Esophagus muscularis mucosa (tissue), 4 donors: Measurements from ENCODE around the gene LIN28A. TPM values are rescaled to one million over a fixed set of nuclear protein-coding genes. Genes with fewer than 3 reads are reported as not detected.

Experiments used
- DNase-seq: peaks from one replicate; pipeline ENCODE4 v3.0.0-alpha.2; 2017; ENCODE audit errors: extremely low spot score
- H3K27ac ChIP-seq, 4 donors: fragments of 200-600 bp; sonication (generic); replicated peaks in 1 of 4; 1 replicate in 3 of 4; 2 replicates in 1 of 4; pipeline ENCODE4 v1.5.1; 2016 to 2019; ENCODE audit warnings: mild to moderate bottlenecking in 1 of 4
- H3K27me3 ChIP-seq, 4 donors: fragments of 200-600 bp; sonication (generic); one replicate each; pipeline versions ENCODE4 v1.5.1 to v1.6.0; 2016 to 2019
- H3K36me3 ChIP-seq, 4 donors: fragments of 200-600 bp; sonication (generic); one replicate each; pipeline ENCODE4 v1.5.1; 2016 to 2019
- H3K4me1 ChIP-seq, 4 donors: fragments of 200-600 bp; sonication (generic); one replicate each; pipeline ENCODE4 v1.5.1; 2016 to 2019
- H3K4me3 ChIP-seq, 4 donors: fragments of 200-600 bp; sonication (generic); 1 replicate in 2 of 4; 2 replicates in 2 of 4; pipeline ENCODE4 v1.5.1; 2016 to 2019; ENCODE audit warnings: mild to moderate bottlenecking in 4 of 4, moderate library complexity in 1 of 4
- H3K9me3 ChIP-seq, 4 donors: fragments of 200-600 bp; sonication (generic); 1 replicate in 3 of 4; 2 replicates in 1 of 4; pipeline ENCODE4 v1.5.1; 2016 to 2019
- CTCF ChIP-seq, 3 experiments: fragments of 200-600 bp in 2 of 3; fragments of 450-650 bp in 1 of 3; sonication (generic) in 2 of 3; IDR thresholded peaks; one replicate each; pipeline ENCODE4 v1.5.1; 2017 to 2019; ENCODE audit warnings: antibody characterized with exemption in 3 of 3, mild to moderate bottlenecking in 2 of 3, moderate library complexity in 1 of 3
- EP300 ChIP-seq: sonication (generic); formaldehyde crosslinking; IDR thresholded peaks from one replicate; pipeline ENCODE4 v1.6.1; 2017; ENCODE audit warnings: antibody characterized with exemption
- POLR2A ChIP-seq: fragments of 450-650 bp; IDR thresholded peaks from one replicate; pipeline ENCODE4 v1.6.1; 2017; ENCODE audit warnings: antibody characterized with exemption, moderate library complexity, mild to moderate bottlenecking, low read depth
- POLR2AphosphoS5 ChIP-seq, 2 donors: sonication (generic); formaldehyde crosslinking; IDR thresholded peaks; one replicate each; pipeline ENCODE4 v1.6.1; 2017; ENCODE audit warnings: antibody characterized with exemption in 2 of 2
- WGBS: methylation state at CpG from one replicate; pipeline ENCODE4 v1.1.5; 2018; 5-methylcytosine and 5-hydroxymethylcytosine counted together
- intact Hi-C: fragments of 100-400 bp; cut with DNase I; formaldehyde crosslinking; loops from one replicate; pipeline ENCODE4 v1.15.1; 2023
- total RNA-seq, 4 donors: library from RNA; depleted of rRNA; stranded (reverse); fragments of >200 nt; gene quantifications; one replicate each; pipeline versions ENCODE4 v1.1.0 to v1.2.1, GENCODE V29; 2016

LIN28A gene
- total RNA-seq, 4 donors from 2014 or later = not detected

GRCh38 chr1:26364956-26365355, 45.7 kb upstream of the LIN28A start:
- H3K4me3 ChIP-seq = no peak overlapping the region
- WGBS = 48% methylated on average over 9 of the region's 9 CpGs
- DNase-seq = no peak
- peaks cover 9 to 13% (median 12%) of the 10 kb centered on the region in 4 donors for H3K4me1 ChIP-seq
- peaks cover 0 to 86% (median 20%) of the 10 kb centered on the region in 4 donors for H3K27me3 ChIP-seq
- no peak overlapping the region for H3K27ac ChIP-seq
- no peaks in the 10 kb centered on the region for H3K9me3 ChIP-seq
- no peaks in the 10 kb centered on the region for H3K36me3 ChIP-seq
- intact Hi-C loops = no loop called here
- TF ChIP-seq EP300 (no peak), CTCF (IDR thresholded peaks at IDR 0.05) (no peak), POLR2A (no peak), POLR2AphosphoS5 (IDR thresholded peaks at IDR 0.05) (no peak)

- no peaks in the 10 kb centered on the region for H3K36me3 ChIP-seq
- DNase-seq = no peak
- WGBS = 75% methylated on average over 1 of the region's 6 CpGs
- H3K4me1 ChIP-seq = peaks cover 0 to 3% (median 0%) of the 10 kb centered on the region in 4 donors
- no peak for TF ChIP-seq POLR2A
- no peak for TF ChIP-seq POLR2AphosphoS5 (IDR thresholded peaks at IDR 0.05)
- TF ChIP-seq EP300 = no peak
- TF ChIP-seq CTCF (IDR thresholded peaks at IDR 0.05) = no peak
- no peak overlapping the region for H3K27ac ChIP-seq
- intact Hi-C loops = no loop called here
- no peak overlapping the region for H3K4me3 ChIP-seq
- H3K27me3 ChIP-seq = peaks cover 0 to 71% (median 0%) of the 10 kb centered on the region in 4 donors
- H3K9me3 ChIP-seq = peaks cover 0 to 3% (median 0%) of the 10 kb centered on the region in 4 donors
These were observed 43.2 kb upstream of the LIN28A start for GRCh38 chr1:26367441-26367840.

GRCh38 chr1:26368006-26368405, 42.6 kb upstream of the LIN28A start:
- H3K4me3 ChIP-seq = no peak overlapping the region
- TF ChIP-seq POLR2A = no peak
- WGBS = 90% methylated on average over 3 of the region's 4 CpGs
- H3K27me3 ChIP-seq = peaks cover 0 to 70% (median 0%) of the 10 kb centered on the region in 4 donors
- intact Hi-C loops = no loop called here
- DNase-seq = no peak
- no peaks in the 10 kb centered on the region for H3K36me3 ChIP-seq
- H3K27ac ChIP-seq = no peak overlapping the region
- peaks cover 0 to 3% (median 0%) of the 10 kb centered on the region in 4 donors for H3K9me3 ChIP-seq
- H3K4me1 ChIP-seq = peaks cover 0 to 3% (median 0%) of the 10 kb centered on the region in 4 donors

GRCh38 chr1:26368486-26368885, 42.1 kb upstream of the LIN28A start:
- intact Hi-C loops = no loop called here
- no peak overlapping the region for H3K27ac ChIP-seq
- H3K36me3 ChIP-seq = no peaks in the 10 kb centered on the region
- H3K4me3 ChIP-seq = no peak overlapping the region
- H3K4me1 ChIP-seq = peaks cover 0 to 3% (median 0%) of the 10 kb centered on the region in 4 donors
- WGBS = 90% methylated on average over 3 of the region's 3 CpGs
- peaks cover 0 to 66% (median 0%) of the 10 kb centered on the region in 4 donors for H3K27me3 ChIP-seq
- DNase-seq = no peak
- no peak for TF ChIP-seq POLR2A
- TF ChIP-seq EP300 = no peak
- no peak for TF ChIP-seq CTCF (IDR thresholded peaks at IDR 0.05)
- TF ChIP-seq POLR2AphosphoS5 (IDR thresholded peaks at IDR 0.05) = no peak
- H3K9me3 ChIP-seq = peaks cover 0 to 3% (median 0%) of the 10 kb centered on the region in 4 donors

GRCh38 chr1:26370591-26371382, 39.8 kb upstream of the LIN28A start:
- intact Hi-C loops = no loop called here
- TF ChIP-seq POLR2A (no peak), CTCF (IDR thresholded peaks at IDR 0.05) (no peak), EP300 (no peak), POLR2AphosphoS5 (IDR thresholded peaks at IDR 0.05) (no peak)
- peaks cover 0 to 3% (median 0%) of the 10 kb centered on the region in 4 donors for H3K9me3 ChIP-seq

More at GRCh38 chr1:26370591-26371382, 39.8 kb upstream of the LIN28A start:
- H3K27ac ChIP-seq = no peak overlapping the region
- no peaks in the 10 kb centered on the region for H3K36me3 ChIP-seq
- peaks cover 0 to 53% (median 0%) of the 10 kb centered on the region in 4 donors for H3K27me3 ChIP-seq
- 54% methylated on average over 6 of the region's 6 CpGs for WGBS
- no peak for DNase-seq
- no peaks in the 10 kb centered on the region for H3K4me1 ChIP-seq
- H3K4me3 ChIP-seq = no peak overlapping the region
